Right ventricle myocardium superior (tissue), 1 donor: Measurements from ENCODE around the gene EDIL3. TPM values are rescaled to one million over a fixed set of nuclear protein-coding genes. Genes with fewer than 3 reads are reported as not detected.
"Not testable (repeated sequence)": the region's sequence is repeated elsewhere in the genome, so short reads cannot be mapped to it uniquely, and the experiment has no call there.

ENCODE experiments used
- ATAC-seq: fragments of 200-7000 bp; cut with Tn5 transposase; one replicate; pipeline ENCODE4 v1.9.1; 2020; ENCODE audit warnings: mild to moderate bottlenecking; ENCODE audit not compliant: poor library complexity
- DNase-seq: peaks from one replicate; pipeline ENCODE4 v3.0.0-alpha.2; 2020
- intact Hi-C: fragments of 100-400 bp; cut with DNase I; formaldehyde crosslinking; loops from one replicate; pipeline ENCODE4 v1.11.2; 2022
- total RNA-seq: library from RNA; stranded (reverse); fragmentation: NEBNext Ultra II Directional; extraction: Animal tissue kit (Norgen Biotek cat#: 25700); gene quantifications from one replicate; pipeline ENCODE4 v1.2.1, GENCODE V29; 2021
- donor health status: DM: no; HTN: yes; CAD: no; lungs with severe emphysema.

The EDIL3 gene
- total RNA-seq, 1 donor from 2014 or later = 1.7 TPM

DNA sequence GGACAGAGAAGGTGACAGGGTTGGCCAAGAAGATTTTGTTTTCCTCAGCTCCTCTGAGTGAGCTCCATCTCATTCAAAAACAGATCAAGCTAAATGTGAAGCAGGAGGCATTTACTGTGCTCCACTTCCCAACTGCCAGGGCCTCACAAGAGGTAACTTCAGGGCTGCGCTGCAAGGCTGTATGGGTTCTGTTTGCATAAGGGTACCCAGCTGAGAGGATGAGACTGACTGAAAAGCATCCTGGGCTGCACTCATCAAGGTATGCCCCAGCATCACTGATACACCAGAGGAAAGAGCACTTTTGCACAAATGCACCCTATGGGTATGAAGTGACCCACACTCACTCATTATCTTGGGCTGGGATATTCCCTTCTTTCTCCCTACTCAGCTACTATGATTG lies 347.8 kb downstream of the EDIL3 start:
- ATAC-seq (no peak), DNase-seq (no peak)
- intact Hi-C loops = no loop called here

DNA sequence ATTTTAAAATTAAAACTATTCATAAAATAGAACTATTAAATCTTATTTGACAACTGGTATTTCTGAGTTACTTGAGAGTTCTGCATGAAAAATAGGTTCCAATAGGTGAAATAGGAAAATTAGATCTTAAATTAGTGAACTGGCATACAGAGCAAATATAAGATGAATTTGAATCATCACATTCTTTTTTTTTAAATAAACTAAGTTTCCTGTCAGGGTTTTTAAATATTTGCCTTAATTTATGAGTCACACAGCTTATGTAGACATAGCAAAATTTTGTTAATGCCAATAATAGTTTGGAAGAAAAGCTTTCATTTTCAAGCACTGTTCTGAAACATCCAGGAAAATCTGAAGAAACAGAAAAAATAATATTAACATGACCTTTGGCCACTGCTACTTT lies 352.4 kb downstream of the EDIL3 start:
- DNase-seq (no peak), ATAC-seq (no peak)
- intact Hi-C loops = no loop called here

DNA sequence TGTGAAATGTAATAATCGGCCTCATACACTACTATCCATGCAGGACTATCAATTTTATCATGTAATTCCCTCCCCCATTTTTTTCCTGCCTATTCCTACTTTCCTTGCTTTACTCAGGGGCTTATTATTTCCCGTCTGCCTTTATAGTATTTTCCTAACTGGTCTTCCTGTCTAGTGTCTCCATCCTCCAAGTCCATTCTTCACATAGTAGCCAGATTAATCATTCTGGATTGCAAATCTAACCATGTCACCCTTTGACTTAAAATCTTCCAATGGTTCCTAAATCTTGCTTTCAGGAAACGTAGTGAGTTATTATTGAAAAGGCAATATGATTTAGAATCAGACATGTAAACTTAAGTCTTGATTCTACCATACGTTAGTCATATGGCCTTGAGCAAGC lies 356.6 kb downstream of the EDIL3 start:
- no peak for DNase-seq
- ATAC-seq = no peak
- intact Hi-C loops = no loop called here

DNA sequence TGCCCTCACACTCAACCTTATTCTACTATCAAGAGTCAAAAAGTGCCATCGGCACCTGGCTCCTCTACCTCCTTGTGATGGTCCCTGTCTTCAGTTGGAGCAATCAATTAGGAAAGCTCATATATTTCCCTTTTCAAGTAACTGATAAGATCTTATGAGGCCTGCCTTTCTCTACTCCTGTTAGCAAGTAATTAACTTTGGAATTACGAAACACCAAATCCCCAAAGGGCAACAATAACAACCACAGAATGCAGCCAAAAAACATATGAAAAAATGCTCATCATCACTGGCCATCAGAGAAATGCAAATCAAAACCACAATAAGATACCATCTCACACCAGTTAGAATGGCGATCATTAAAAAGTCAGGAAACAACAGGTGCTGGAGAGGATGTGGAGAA lies 366.2 kb downstream of the EDIL3 start:
- intact Hi-C loops, DNase-seq, ATAC-seq: not testable (repeated sequence)

DNA sequence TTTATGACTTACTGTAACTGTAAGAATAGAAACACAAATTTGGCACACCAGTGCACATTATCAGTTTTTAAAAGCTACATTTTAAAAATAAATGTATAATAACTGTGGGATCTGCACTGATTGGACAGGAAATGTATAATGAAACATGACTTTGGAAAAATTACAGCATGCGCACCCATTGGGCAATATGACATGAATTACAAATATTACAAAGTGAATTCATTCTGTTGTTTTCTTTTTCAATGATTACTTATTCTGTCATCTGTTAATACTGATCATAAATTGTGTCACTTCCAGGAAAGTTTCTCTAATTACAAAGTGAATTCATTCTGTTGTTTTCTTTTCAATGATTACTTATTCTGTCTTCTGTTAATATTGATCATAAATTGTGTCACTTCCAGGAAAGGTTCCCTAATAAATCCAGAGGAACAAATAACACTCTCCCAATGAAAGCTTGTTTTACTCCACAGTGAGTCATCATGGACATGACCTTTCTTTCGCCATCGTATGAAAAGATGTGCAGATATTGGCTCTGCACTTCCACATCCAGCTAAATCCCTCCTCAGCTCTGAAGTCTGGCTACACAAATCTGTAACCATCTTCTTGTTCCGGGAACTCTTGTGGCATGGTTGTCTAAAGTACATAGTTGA lies 367.0 kb downstream of the EDIL3 start:
- no peak for DNase-seq
- intact Hi-C loops = no loop called here
- no peak for ATAC-seq

DNA sequence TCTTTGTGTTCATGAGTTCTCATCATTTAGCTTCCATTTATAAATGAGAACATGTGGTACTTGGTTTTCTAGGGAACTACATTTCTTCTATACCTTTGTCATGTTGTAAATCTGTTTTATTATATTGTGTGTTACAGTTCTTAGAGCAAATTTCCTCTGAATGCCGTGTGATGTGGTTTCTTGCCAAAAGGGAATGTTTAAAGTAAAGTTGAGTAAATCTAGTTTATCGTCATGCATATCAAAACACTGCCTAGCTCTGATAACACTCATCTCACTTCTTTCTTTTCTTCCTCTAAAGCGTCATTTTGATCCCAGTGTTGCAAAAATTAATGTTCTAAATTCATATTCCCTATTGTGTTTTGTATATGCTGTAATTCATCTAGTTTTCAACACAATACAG lies 368.6 kb downstream of the EDIL3 start:
- intact Hi-C loops = no loop called here
- DNase-seq (no peak), ATAC-seq (no peak)

DNA sequence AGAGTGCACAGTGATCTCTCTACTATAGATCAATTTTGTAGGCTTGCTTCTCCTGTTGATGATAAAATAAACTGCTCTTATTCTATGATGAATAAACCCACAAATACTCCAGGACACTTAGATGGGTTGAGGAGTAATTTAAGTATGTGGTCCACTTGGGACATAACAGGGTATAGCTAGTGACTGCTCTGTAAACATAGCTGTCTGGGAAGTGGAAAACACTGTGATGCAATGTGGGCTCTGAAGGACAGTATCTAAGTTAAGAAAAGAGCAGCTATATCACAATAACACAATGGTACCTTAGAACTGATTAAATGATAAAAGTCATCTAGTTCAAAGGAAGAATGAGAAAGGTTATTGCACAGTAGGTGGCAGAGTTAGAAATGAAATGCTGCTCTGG lies 369.7 kb downstream of the EDIL3 start:
- intact Hi-C loops = no loop called here
- no peak for DNase-seq
- ATAC-seq = no peak

DNA sequence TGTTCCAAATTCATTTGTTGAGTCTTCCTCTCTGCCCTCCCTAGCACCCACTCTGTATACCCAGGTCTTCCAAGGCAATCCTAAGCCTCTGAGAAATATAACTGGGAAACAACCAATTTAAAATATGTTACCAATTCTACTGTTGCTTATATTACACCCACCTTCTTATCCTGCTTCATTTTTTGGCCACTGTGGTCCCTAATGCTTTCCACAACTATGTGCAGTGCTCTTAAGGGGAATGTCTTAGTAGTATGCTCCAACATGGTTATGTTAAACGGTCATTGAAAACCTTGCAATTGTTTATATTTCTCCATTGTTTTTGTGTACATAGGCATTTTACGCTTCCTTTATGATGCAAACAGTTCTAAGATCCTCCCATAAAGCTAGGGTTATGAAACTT lies 390.9 kb downstream of the EDIL3 start:
- intact Hi-C loops = no loop called here
- ATAC-seq (no peak), DNase-seq (no peak)

DNA sequence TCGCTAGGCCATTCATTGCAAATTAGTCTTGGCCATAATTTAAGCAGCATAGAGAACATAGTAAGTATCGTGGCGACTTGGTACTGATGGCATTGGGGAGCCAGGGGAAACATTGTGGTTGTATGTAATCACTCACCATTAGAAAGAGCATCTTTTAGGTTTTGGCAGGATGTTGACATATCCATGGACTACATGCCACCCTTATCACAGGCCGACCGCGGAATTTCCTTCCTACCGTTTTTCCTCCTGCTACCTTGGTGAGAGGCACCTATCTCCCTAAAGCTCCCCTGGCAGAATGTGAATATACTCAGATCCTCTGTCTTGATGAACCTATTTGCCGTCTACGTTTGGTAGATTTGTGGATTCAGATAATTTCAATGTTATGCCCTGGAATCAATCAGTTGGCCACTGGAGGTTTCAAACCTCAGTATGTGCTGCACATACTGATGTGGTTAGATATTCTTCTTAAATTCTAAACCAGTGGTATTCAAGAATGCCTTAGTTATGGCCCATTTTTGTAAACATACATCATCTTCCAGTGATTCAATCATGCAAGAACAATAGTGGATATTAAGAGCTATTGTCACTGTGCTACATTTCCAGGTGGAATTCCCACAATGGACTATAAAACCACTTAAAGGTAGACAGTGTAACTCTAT lies 393.0 kb downstream of the EDIL3 start:
- intact Hi-C loops = no loop called here
- ATAC-seq = no peak
- no peak for DNase-seq

DNA sequence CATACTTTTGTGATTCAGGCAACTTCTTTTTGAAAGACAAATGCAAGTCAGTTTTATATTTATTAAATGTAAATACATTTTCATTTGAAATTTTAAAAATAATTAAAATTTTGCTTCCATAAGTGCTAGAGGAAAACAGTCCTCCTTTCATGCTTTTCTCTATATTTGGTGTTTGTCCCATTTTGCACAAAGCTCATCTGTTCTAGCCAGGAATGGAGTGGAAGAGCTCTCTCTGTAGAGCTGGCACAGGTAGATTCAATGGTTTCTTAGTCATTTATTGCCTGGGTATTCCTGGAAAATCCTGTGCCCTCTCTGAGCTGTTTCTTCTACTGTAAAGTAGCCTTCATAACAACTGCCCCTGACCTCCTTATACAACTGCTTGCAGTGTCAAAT lies 396.4 kb downstream of the EDIL3 start:
- intact Hi-C loops = no loop called here
- ATAC-seq = no peak
- DNase-seq = no peak

DNA sequence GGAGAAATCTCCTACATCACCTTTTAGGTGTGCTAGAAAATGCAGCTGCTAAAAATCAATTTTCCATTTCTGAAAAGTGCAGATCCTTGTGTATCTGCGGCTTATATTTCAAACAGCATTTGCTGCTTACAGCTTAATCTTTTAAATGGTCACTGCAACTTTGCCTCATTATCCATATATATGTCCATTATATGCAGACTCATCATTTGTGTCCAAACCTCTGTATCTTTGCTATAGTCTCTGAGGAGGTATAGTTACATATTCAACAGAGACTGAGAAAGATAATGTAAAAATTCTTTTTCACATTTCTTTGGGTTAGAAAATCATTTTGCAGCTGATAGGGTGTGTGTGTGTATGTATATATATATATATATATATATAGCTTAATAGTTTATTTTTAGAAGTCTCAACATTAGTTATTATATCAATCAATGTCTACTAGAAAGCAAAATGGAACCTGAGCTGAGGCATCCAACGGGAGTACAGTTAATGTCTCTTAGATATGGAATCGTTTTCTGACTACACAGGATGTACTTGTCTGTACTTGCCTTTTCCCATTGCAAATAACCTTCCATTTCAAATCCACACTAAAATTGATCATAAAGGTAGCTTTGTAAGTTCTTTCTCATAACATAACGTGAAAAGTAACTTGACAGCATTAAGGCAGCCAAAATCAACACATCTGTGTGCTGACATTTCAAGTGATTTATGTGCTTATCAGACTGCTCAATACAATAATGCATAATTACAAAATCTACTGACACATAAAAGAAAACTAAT lies 397.0 kb downstream of the EDIL3 start:
- ATAC-seq (no peak), DNase-seq (no peak)
- intact Hi-C loops = no loop called here

DNA sequence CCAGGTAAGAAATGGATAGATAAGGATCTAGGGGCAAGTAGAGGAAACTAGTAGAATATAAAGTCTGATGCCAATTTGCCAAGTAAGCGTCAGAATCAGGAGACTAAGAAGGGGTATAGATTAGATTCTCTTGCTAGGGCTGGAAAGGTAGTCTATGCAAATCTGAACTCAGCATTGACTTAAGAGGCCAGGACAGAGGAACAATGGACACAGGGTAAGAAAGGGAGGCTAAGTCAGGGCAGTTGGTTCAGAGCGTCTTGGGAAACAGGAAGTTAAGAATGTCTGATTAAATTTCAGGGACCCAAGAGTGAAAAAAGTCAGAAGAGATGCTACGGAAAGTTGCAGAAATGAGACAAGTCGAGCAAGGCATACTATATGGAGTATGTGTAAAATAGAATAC lies 400.8 kb downstream of the EDIL3 start:
- DNase-seq (no peak), ATAC-seq (no peak)
- intact Hi-C loops = no loop called here

DNA sequence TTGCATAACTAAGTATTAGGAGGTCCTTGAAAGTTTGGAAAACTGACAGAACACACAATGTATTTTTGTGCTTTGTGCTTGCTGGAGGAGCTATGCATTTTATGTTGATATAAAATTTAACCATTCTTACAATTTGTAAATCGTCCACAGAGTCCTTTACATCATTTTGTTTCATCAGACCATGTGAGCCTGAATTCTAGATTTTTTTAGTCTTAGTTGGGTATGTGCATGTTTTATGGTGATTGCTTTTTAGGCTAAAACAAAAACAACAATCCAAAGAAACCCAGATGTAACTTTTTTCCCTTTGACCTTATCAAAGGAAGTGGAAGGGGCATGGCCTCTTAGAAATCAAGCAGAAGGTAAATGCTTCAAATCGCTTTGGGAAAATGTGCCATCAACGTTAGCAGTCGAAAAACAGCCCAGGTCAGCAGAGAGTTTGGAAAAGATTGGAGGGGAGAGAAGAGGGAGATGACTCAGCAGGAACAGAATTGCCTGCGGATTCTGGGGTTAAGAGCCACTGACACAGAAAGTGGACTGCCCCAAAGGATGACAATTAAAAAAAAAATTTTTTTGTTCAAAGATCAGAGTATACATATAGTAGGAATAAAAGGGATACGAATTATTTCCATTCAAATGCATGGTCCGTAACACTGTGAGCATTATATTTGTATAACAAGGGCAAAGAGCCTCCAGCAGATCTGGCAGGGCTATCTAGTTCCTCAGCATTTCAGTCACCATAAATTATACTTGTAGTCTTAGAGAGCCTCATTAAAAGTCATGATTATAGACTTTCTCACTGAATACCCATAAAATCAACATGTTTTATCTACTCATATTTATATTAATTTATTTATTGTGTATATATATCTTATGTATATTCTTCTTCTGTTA lies 410.5 kb downstream of the EDIL3 start:
- no peak for ATAC-seq
- DNase-seq = no peak
- intact Hi-C loops = no loop called here

DNA sequence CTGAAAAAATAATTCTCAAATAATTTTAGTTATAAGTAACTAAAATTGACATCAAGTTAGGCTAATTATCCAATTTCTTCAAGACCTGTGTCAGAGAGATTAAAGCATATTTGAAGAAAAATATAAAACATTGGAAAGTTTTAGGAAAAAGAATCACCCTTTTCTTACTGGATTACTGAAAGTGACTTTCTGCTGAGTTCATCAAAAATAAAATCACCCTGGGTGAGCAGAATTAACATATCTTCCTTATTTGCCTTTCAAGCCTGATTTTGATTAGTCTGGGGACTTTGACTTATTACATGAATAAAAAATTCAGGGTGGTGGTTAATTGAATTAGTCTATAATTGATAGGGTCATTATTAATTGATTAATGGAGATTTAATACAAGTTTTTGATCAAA lies 411.8 kb downstream of the EDIL3 start:
- DNase-seq = no peak
- no peak for ATAC-seq
- intact Hi-C loops = no loop called here

DNA sequence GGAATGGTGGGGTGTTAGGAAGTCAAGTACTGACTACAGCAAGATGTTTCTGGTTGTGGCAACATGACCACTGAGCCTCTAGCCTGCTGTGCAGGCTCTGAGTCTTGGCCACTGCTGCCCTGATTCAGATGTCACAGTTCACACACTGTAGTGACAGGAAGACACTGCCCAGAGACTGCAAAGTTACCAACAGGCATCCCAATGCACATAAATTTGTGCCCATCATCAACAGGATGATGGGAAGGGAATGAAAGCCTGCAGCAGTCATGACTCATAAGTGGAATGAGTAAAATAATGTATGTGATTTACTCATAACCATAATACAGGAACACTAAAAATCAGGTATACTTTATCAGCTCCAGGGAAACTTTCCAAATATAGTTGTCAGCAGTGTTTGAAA lies 412.4 kb downstream of the EDIL3 start:
- no peak for DNase-seq

DNA sequence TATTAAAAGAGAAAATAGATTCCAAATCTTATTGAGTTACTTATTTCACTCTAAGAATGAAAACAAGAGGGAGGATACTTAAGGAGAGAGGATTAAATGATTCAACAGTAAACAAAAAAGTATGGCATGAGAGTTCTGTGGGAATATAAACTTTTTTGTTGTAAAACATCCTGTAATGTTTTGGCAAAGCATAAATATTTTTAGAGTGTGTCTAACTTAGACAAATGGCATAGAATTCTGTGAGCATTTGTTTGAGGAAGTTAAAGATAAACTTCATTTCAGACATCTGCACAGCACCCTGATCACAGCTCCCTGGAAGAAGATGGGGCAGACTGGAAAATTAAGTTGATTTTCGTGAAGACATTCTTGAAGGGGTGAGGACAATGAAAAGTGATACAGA lies 417.3 kb downstream of the EDIL3 start:
- intact Hi-C loops = no loop called here
- no peak for ATAC-seq
- DNase-seq = no peak

More for the DNA sequence above, 412.4 kb downstream of the EDIL3 start:
- intact Hi-C loops = no loop called here
- ATAC-seq = no peak

DNA sequence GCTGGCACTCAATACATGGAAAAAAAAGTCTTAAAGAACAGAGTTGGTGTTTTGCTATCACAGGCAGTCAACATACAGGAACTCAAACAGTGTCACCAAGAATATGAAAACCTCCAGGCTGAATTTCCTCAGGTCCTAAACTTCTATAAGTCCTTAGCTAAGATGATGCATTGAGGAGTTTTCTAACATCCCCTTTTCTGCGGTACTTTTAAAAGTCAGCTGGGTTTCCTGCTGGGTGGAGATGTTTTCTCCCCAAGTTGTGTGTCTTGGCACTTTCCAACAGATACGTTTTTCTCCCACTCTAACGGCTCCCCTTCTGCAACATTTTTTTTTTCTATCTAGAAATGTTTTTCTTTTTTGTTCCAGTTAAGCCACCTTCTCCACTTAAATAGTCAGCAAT lies 419.2 kb downstream of the EDIL3 start:
- intact Hi-C loops = no loop called here
- DNase-seq (no peak), ATAC-seq (no peak)

DNA sequence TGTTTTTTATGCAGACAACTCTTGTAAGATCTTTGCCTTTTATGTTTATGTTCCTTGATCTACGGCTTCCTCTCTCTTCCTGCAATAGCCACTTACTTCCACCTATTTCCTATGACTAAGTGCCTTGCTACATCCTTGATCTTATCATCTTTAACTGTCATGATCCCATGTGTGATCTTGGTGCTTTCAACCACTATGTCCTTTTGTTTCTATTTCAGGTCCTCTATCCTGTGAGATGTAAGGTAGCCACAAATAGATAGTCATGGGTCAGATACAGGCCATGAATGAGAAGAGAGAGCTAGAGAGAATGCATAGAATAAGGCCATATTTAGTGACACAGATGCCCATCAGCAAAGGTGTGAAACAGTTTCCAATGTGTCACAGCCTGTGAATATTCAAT lies 420.4 kb downstream of the EDIL3 start:
- intact Hi-C loops = no loop called here
- no peak for ATAC-seq
- DNase-seq = no peak

DNA sequence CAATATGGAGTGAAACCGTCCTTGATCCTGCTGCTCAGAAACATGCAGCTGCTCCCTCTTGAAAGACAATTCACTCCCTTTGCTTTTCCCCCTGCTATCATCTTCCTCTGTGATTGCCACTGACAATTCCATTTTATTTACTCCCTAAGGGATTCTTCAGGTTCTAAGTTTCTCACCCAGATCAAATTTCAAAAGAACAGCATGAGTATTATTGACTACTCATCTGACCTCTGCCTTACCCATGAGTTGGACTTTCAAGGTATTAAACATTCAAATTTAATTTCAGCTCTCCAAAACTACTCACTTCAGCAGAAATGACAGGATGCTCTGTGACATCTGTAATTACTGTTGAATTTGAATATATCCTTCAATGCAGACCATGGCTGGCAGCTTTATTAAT lies 427.5 kb downstream of the EDIL3 start:
- intact Hi-C loops = no loop called here
- DNase-seq = no peak
- ATAC-seq = no peak
